Measurements from ENCODE around the gene TMEM120A. TPM values are rescaled to one million over a fixed set of nuclear protein-coding genes. Genes with fewer than 3 reads are reported as not detected.

Gene TMEM120A
- total RNA-seq, 1 donor from 2014 or later: 197 TPM

DNA sequence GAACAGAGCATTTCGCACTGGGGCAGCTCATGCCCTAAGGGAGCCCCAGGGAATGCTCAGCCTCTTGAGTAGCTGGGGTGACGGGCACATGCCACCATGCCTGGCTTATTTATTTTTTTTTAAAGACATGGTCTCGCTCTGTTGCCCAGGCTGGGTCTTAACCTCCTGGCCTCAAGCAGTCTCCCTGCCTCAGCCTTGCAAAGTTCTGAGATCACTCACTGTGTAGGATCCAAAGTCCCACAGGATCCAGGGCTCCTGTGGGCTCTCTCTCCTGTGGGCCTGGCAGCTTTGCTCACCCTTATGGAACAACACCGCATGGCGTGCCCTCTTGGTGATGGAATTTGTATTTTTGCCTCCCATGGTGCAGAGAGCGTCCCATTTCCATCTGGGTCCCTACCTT, 34.0 kb downstream of the TMEM120A start:
- no peak for DNase-seq (ENCODE audit: low read depth in 2 of 2)

DNA sequence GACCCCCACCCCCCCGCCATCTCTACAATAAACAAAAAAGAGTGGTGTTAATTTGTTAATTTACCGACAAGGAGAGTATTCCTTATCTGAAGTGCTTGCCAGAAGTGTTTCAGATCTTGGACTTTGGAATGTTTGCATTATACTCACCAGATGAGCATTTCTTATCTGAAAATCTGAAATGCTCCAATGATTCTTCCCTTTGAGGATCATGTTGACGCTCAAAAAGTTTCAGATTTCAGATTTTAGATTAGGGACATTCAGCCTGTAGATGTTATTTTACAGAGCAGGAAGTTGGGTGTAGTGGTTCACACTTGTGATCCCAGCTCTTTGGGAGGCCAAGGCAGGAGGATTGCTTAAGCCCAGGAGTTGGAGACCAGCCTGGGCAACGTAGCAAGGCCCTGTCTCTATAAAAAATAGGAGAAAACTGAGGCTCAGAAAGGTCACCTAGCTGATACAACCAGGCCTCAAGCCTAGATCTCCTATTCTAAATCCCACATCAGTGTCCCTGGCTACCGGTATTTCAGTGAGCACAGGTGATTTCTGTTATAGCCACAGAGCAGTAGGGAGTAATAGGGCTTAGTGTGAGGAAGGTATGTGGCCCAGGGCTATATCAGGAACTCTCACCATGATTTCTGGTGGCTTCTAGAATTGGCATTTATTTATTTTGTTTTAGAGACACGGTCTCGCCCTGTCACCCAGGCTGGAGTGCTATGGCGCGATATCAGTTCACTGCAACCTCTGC, 35.4 kb downstream of the TMEM120A start:
- no peak for DNase-seq (ENCODE audit: low read depth in 2 of 2)

DNA sequence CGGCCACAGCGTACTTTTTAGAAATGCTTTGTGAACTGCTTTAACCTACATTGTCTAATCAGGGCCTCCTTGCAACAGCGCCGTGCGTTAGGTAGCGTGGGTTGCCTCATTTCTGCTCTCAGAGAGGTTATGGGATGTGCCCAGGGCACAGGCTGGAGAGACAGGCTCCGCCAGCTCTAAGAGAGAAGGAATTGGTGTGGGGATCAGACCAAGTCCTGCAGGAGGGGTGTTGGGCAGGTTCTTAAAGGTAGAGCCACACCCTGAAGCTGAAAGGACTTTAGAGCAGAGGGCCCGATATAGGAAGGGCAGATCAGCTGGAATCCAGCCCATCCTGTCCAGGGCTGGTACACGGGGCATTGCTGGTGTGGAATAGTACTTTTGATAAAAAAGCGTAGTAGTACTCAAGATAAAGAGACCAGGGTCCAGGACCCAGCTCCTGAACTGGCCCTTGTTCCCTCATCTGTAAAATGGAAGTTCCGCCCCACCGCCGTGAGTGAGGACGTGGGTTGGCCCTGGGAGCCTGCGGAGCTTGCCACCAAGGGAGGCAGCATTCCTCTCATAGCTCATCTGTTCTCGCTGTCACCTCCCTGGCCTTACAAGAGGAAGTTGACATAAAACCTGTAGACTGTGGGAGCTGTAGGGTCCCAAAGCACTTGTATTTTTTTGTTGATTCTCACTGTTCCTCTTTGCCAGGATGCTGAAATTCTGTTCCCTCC, 37.2 kb downstream of the TMEM120A start:
- peak in 1 of 2 donors; percentile 71 for DNase-seq (ENCODE audit: low read depth in 2 of 2)

DNA sequence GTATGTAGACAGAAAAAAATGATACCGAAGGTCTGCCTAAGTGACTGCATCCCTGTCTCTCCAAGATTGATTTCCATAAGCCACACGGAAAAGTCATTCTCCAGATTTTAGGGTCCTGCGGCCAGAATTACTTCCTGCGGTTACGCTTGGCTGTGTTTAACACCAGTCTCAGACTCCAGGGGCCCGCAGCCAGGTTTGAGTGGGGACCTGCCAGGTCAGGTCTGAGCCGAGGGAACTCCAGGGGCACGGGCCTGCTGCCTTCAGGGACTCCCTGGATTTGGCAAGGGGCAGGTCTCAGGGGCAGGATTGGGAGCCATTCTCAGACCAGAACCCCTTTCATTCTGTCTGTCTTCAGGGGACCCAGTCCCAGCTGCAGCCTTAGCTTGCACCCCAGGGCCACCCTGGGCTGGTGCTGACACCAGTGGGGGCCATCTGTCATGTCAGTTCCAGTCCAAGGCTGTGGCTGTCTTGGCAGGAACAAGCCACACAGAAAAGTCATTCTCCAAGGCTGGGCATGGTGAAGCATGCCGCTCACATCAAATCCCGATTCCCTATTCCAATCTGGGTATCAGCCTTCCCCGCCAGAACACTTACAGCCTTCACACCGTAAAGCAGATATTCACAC, 39.0 kb downstream of the TMEM120A start:
- DNase-seq (ENCODE audit: low read depth in 2 of 2): no peak

DNA sequence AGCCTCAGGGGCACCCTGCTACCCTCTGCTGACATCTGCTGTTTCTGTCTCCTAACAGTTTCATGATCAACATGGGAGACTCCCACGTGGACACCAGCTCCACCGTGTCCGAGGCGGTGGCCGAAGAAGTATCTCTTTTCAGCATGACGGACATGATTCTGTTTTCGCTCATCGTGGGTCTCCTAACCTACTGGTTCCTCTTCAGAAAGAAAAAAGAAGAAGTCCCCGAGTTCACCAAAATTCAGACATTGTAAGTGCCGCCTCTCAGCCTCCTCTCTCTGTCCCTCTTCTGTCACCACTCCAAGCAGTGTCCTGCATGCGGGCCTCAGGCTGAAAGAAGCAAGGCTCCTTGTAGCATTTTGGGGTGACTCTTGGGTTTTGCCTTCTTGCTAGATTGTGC, 40.5 kb downstream of the TMEM120A start:
- DNase-seq (ENCODE audit: low read depth in 2 of 2): no peak

DNA sequence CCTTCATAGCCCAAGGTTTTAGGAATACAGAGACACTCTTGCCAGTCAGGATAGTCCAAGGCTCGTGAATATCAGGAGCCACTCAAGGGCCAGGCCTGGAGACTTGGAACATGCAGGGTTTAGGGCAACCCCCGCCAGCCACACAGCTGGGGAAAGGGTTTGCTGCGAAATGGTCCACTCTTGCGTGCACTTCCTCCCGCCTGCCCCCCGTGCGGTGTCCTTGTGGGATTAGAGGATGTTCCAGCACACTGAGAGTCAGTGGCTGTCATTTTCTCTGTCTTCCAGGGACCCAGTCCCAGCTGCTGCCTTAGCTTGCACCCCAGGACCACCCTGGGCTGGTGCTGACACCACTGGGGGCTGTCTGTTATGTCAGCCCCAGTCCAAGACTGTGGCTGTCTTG, 41.0 kb downstream of the TMEM120A start:
- DNase-seq (ENCODE audit: low read depth in 2 of 2): no peak

DNA sequence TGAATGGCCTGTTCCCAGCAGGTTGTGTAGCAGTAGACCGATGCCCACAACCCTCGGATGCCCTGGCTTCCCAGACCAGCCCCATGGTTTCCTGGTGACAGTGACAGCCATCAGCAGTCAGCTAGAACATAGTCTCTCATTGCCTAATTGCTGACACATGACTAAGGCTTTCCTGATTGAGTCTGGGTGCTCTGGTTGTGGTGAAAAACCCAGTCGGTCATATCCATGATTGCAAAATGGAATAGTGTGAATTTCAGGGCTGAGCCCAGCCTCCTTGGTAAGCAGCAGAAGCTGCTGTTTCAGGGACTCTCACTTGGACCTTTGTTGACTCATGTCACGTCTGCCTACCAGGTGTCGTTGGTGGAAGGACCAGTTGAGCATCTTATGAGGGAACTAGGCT, 42.9 kb downstream of the TMEM120A start:
- peak; percentile 46 to 62 for DNase-seq (ENCODE audit: low read depth in 2 of 2)

DNA sequence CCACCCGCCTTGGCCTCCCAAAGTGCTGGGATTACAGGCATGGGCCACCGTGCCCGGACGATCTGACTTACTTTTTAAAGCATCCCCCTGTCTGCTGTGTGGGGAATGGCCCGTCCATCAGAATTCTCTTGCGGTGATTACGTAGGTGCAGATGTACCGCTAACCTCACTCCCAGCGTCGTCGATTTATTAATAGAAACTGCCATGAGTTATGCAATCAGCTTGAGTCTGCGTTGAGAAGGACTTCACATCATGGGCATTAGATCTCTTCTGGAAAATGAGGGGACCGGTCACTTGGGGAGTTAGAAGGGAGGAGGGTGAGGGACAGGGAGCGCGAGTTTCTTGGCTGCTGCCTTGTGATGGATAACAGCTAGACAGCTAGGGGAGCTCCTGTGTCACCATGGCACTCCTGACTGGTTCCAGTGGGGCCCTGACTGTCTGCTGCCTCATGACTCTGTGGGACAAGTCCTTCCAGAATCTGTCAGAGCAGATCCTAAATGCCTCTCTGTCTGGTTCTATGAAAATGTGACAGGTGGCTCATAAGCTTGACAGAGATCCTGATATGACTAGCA, 44.2 kb downstream of the TMEM120A start:
- no peak for DNase-seq (ENCODE audit: low read depth in 2 of 2)

- peak in 1 of 2 donors; percentile 70 for DNase-seq (ENCODE audit: low read depth in 2 of 2)
These were observed 46.2 kb downstream of the TMEM120A start for GRCh38 chr7:75948179-75948578.

DNA sequence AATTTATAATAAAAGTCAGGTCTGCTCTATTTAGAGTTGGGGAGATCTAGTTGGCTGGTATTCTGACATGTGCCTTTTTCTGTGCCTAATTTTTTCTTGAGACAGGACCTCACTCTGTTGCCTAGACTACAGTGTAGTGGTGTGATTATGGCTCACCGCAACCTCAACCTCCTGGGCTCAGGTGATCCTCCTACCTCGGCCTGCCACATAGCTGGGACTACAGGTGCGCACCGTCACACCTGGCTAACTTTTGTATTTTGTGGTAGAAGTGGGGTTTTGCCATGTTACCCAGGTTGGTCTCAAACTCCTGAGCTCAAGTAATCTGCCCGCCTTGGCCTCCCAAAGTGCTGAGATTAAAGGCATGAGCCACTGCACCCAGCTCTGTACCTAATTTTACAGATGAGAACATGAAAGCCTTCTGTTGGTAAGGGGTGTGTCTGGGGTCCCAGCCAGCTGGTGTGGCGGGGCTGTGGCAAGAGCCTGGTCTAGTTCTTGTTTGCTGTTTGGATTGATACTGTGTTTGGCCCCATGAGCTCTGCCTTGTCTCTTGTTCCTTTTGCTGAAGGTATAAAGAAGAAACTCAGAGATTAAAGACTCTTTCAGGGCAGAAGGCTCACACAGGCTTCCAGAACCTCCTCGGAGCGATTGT, 48.1 kb downstream of the TMEM120A start:
- DNase-seq (ENCODE audit: low read depth in 2 of 2): no peak

- peak in 1 of 2 donors; percentile 25 for DNase-seq (ENCODE audit: low read depth in 2 of 2)
These were observed 48.9 kb downstream of the TMEM120A start for GRCh38 chr7:75945297-75946168.

GRCh38 chr7:75944507-75944906, 49.9 kb downstream of the TMEM120A start:
- DNase-seq (ENCODE audit: low read depth in 2 of 2): no peak

GRCh38 chr7:75943864-75944263, 50.5 kb downstream of the TMEM120A start:
- peak in 1 of 2 donors; percentile 66 for DNase-seq (ENCODE audit: low read depth in 2 of 2)

DNA sequence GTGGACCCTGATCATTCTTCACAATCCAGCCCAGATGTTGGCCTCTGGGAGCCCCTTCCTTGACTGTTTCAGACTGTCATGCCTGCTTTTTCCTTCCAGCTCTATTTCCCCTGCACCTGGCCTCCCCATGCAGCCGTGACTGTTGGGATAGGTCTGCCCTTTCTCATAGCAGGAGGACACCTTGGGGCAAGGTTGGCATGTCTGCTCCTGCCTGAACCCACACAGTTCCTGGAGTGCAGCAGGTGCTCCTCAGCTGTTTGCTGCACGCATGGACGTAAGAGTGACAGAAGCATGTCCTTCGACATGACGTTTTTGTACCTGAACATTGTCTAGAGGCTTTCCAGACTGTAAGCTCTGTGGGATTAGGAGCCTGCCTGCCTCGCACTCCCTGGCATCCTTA, 55.5 kb downstream of the TMEM120A start:
- no peak for DNase-seq (ENCODE audit: low read depth in 2 of 2)

GRCh38 chr7:75937958-75938786, 56.2 kb downstream of the TMEM120A start:
- peak; percentile 89 to 90 for DNase-seq (ENCODE audit: low read depth in 2 of 2)

Other genes starting within 250 kb of the TMEM120A start
- gene CCL26, start 222.4 kb downstream of the TMEM120A start, total RNA-seq: not detected in 2 replicates
- gene CCL24, start 180.8 kb downstream of the TMEM120A start, total RNA-seq: not detected in 2 replicates
- gene RHBDD2, start 115.6 kb downstream of the TMEM120A start, total RNA-seq: 14.8 and 16.1 TPM in 2 replicates
- gene POR, start 79.4 kb downstream of the TMEM120A start, total RNA-seq: 67.6 and 132 TPM in 2 replicates
- gene STYXL1, start 53.4 kb upstream of the TMEM120A start, total RNA-seq: 20.7 and 33.9 TPM in 2 replicates
- 29.8 and 35.3 TPM in 2 replicates for gene MDH2, start 53.5 kb upstream of the TMEM120A start, total RNA-seq
- gene SRRM3, start 207.3 kb upstream of the TMEM120A start, total RNA-seq: 1.5 and 3.0 TPM in 2 replicates